ENCODE data around the gene ASCL5.

The ASCL5 gene

DNA sequence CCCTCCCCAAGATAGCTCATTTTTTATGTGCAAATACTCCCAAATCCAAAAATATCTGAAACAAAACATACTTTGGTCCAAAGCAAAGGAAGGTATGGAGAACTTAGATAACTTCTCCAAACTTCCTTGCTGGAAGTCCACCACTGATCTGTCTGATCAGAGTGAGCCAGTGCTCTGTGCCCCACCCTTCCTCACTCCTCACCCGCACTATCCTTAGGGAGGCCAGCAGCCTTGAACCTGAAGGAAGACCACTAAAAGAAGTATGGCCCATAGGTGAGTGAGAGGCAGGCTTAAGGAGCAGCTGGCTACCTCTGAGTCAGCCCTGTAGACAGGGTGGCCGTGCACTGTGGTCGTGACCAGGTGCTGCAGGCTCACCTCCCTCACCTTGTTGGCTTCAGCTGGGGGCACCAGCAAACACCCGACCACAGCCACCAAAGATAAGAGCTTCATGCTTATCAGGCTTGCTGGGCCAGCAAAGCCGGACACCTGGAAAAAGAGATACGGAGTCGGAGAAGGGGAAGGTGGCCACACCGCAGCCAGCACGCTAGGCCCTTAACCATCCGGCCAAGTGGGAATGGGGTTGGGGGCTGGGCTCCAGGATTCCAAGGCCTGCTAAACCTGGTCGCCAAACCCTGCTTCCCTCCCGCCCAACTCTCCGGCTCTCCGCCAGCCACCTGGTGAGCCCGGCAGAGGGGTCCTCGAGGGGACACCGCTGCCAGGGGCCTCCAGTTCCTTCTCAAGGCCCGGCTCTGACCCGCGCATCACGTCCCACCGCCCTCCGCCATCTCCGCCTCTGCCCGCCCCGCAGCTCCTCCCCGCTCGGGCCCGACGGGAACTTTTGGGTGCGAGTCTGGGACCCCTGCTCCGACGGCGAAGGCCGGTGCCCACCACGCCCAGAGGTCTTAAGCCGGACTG lies 26.7 kb upstream of the ASCL5 start:
- DNase-seq (ENCODE audit: low read depth in 2 of 2): no peak

DNA sequence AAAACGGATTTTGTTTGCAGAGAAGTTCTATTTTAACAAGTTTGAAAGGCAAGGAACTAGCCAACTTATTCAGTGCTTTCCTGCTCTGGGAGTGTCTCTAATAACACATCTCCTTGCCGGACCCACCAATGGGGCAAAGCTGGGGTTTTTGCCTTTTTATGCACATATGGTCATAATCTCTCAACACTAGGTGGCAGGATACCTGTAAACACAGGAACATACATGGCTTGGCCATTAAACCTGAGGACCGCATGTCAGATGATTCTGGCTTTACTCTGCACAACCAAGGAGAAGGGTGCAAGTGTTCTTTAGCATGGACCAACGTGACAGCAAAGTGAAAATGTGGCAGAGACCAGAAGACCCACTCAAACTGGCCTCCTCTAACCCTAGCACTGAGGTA lies 22.4 kb upstream of the ASCL5 start:
- DNase-seq (ENCODE audit: low read depth in 2 of 2): no peak

DNA sequence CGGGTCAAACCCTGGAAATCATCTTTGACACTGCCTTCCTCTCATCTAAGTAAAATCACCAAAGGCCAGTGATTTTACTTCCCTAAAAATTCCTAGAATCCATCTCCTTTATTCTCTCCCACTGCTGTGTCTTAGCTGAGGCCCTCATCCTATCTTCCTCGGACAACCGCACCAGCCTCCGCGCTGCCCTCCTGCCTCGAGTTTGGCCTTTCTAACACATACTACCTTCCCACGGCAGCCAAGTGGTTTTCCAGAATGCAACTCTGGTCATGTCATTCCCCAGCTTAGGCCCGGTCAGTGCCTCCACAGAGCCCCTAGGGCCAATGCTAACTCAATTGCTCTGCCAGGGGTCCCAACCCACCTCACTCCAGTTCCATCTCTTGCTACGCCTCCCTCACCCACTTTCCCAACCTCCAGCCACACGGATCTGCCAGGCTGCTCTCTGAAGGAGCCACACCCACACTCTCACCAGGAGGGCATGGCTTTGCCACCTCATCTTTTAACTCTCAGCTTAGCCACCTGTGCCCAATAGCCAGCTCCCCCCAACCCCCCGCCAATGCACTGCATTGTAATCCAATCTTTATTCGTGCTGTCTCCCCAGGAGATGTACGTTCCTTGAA lies 20.5 kb upstream of the ASCL5 start:
- no peak for DNase-seq (ENCODE audit: low read depth in 2 of 2)

DNA sequence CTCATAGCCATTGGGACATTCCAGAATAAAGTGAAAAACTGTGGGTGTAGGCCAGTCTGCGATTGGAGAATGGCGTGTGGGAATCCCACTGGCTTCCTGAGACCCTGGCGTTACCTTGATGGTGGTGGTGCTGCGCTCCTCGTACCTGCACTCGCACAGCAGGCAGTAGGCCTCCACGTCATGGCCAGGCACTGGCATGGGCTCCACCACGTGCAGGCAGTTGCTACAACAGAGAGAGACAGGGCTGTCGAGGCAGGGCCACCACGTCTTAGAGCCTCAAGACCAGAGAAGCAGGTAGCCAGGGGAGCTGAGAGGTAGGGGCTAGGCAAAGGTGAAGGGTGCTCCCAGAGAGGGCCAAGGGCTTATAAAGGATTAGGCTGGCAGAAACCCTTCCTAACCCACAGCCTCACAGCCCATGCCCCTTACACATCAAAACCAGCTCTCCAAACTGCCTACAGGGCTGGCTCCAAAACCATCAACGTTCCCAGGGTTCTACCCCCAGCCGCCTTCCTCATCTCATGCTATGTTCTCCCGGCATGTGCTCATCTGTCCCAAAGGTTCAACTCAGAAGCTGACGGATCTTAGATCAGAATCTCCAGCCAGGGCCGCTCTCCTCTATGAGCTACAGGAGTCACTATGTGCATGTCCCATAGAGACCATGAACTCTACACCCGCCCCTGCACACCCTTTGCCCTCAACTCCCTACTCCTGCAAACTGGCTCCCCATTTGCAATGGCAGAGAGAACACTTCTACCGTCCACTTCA lies 19.8 kb upstream of the ASCL5 start:
- DNase-seq (ENCODE audit: low read depth in 2 of 2): no peak

DNA sequence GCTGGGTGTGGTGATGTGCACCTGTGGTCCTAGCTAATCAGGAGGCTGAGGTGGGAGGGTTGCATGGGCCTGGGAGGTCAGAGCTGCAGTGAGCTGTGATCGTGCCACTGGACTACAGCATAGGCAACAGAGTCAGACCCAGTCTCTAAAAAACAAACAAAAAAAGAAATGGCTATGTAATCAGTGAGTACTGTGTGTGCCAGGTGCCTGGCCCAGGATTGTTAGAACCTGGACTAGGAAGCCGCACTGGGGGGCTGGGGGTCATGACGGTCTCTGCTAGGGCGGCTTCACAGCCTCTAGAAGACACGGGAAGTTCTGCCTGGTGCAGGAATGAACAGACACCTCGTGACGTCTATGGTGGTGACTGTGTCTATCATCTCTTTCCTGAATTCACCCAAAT lies 18.8 kb upstream of the ASCL5 start:
- no peak for DNase-seq (ENCODE audit: low read depth in 2 of 2)

DNA sequence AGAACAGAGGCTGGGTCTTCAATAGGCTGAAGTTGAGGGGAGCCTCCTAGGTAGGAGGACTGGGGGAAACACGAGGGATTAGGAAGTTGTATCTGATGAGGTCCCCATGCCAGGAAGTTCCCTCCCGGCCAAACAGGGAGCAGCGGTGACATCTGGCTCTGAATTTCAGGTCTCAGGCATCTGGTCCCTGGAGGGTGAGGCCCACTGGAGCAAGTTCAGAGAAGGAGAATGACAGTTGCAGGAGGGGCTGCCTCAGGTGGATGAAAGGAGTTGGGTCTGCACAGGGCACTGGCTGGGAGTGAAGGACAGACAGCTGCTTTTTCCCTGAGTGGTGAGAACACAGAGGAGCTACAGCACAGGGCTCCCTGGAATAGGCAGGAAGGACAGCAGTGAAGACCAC lies 18.1 kb upstream of the ASCL5 start:
- no peak for DNase-seq (ENCODE audit: low read depth in 2 of 2)

DNA sequence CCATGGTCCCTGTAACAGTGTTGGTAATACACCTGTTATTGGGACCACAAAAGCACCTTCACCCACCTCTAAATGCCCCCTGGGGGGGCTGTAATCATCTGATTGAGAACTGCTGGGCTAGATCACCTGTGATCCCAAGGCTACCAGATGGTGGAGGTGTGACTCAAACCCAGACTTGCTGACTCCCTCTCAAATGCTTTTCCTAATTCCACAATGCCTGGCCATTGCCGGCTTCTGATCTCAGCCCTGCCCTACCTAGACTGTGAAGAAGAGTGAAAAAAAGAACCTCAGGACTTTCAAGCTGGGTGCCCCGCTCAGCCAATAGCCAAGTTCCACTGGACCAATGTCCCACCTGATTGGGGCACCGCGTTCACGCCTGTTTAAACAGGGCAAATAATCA lies 17.7 kb upstream of the ASCL5 start:
- DNase-seq (ENCODE audit: low read depth in 2 of 2): no peak

DNA sequence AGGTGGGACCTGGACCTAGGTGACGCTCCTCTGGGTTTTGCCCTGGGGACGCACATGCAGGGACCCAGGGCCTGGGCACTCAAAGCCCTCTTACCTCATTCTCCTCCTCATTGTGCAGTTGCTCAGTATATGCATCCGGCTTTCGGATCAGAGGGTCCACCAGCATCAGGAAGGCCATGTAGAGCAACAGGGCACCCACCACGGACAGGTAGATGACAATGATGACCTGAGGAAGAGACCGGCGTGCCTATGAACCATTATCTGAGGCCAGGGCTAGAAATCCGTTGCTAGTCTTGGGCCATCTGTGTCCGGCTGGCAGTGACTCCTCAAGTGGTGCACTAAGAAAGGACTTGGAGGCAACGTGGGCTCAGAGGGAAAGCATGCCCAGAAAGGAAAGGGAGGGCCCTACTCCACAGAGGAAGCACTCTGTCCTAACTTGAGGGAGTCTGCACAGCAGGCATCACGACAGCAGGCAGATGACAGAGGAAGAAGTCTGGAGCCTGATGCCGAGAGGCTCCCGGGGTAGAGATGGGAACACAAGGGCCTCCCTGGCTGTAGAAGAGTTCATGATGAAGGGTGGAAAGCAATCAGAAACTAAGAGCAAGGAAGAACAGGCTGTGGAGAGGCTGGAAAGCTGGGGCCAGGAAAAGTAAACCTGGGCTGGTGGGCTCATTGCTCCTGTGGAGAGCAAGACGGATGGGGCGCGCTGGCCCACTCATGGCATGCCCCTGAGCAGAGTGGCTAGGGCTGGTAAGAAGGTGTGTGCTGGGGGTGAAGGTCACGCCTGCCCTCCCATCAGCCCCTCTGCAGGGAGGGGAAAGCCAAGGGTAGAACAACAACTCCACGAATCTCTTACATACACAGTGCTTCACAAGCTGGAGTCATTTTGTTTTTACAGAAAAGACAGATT lies 17.0 kb upstream of the ASCL5 start:
- no peak for DNase-seq (ENCODE audit: low read depth in 2 of 2)

DNA sequence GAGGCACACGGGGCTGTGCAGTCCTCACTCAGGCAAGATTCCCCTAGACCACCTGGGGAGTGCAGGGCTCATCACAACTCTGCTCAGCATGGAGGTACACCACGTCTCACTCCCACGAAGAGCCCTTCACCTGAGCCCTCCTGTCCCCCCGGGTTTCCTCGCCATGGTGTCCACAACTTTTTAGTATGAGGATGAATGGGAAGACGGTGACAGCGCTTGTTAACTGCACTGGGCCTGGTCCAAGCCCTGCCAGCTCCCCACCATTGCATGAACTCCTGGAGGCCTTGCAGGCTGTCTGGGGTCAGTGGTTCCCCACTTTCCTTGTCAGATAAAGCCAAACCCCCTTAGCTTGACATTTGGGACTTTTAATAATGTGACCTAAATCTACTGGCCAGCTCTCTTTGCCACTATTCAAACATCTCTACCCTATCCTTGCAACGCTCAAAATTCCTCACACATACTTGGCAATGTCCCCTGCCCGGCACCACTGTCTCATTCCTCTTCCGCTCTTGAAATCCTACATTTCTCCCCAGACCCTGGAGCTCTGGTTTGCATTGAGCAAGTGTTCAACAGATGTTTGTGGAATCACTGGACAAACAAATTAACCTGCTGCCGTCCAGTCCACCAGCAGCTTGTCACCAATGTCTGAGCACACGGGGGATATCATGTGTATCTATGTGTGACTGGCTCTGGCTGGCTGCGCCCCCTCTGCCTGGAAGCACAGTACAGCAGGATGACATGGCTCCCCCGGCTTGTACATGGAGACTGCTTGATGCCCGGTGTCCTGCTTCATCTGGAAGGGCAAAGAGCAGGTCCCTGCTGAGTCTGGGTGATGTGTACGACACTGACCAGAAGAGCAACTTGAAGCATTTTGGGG lies 16.1 kb upstream of the ASCL5 start:
- no peak for DNase-seq (ENCODE audit: low read depth in 2 of 2)

DNA sequence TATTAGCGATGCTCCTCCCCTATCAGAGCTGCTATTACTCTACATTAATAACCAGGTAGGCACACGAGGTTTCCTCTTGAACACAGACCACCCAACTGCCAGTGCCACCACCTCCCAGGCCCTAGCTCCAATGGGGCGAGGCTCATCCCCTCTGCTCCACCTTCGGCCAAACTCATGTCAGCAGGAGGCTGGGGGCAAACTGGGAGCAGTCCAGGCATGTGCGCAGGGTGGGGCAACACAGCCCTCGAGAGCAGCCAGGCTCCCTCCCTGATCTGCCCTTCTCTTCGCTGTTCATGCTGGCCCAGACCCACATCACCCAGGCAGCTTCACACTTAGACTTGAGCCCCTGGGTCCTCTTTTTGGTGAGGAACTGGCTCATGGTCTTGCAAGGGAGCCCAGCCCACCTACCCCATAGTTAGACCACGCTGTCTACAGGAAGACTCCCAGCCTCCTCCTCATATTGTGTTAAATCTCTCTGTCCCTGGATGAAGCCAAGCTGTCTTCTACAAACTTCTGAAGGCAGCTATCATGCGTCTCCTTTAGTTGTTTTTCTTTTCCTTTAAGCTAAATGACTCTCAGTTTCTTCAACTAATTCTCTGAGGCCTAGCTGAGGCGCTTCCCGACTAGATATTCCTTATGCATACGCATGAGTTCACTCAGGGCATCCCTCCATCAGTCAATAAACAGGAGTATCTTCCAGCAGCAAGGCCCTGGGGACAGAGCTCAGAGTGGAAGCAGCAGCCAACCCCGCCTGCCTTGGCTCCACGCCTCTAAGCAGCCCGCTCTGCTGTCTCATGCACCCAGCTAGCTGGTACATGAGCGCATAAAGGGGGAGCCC lies 15.2 kb upstream of the ASCL5 start:
- no peak for DNase-seq (ENCODE audit: low read depth in 2 of 2)

DNA sequence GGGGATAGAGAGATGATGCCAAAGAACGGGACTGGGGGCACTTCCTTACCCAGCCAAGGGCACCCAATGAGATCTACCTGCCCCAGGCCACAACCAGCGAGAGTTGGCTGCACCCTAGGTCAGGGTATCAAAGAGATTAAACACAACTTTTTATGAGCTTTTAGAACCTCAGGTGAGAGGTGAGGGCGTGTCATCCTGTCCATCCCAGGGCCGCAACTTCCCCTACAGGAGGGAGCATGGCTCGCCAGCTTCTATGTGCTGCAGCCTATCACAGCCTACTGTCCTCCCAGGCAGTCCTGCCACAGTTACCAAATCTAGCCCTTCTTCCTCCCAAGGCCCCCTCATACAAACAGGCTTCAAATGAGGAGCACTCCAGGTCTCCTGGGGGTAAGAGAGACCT lies 14.4 kb upstream of the ASCL5 start:
- DNase-seq (ENCODE audit: low read depth in 2 of 2): no peak

DNA sequence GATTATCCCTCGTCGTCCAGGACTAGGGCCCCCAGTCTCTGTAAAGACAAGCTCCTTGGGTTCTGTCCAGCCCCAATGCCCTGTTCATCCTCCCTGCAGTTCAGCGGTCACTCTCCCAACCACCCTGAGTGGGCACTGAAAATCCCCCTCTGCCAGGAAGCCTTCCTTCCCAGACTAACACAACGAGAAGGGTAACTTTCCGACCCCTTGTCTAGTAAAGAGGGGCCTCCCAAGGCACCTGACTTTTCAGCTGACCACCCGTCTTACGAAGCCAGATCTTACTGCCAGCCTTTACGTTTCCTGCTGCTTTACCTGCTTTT lies 13.9 kb upstream of the ASCL5 start:
- no peak for DNase-seq (ENCODE audit: low read depth in 2 of 2)

DNA sequence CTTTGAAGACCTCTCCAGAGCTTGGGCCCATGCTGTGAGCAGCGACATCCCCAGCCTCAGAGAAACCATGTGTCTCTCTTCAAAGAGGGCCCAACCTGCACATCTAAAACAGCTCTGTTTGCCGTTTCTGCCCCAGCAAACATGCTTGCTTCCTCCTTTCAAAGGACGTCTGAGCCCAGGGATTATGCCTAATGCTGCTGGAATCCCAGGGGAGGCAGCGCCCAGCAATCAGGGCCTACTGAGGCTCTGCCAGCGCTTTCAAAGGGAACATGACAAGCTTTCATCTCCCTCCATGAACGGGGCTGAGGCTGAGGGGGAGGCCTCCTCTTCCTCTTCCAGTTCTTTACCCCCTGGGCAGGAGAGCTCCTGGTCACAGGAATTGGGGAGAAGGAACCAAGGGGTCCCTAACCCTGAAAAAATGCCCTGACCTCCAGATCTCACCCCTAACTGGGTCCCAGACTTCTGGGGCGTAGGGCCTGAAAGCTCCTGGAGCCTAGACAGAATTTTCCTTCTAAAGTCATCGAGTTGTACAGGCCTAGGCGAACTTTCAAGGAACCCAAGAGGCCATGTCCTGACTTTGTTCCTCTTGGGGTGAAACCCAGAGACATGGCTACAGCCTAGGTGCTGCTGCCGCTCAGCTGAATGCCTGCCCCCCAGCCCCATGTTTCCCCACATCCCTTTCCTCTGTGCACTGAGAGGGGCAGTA lies 13.4 kb upstream of the ASCL5 start:
- no peak for DNase-seq (ENCODE audit: low read depth in 2 of 2)

DNA sequence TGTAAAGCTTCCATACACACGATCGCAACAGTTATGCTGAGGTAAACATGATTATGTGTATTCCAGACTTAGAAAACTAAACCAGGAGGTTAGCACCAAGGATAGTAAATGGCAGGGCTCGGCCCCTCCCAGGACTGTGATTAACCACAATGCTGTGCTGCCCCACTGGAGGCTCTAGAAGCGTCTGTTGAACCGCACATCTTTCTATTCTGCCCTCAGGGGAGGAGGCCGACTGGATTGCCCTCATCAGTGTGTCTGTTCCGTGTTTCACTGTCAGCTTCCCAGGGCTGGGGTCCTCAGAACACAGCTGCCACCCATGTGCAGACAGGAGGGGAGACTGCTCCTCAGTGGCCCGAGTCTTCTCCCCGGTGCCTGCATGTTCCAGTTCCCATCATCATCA lies 12.8 kb upstream of the ASCL5 start:
- no peak for DNase-seq (ENCODE audit: low read depth in 2 of 2)

DNA sequence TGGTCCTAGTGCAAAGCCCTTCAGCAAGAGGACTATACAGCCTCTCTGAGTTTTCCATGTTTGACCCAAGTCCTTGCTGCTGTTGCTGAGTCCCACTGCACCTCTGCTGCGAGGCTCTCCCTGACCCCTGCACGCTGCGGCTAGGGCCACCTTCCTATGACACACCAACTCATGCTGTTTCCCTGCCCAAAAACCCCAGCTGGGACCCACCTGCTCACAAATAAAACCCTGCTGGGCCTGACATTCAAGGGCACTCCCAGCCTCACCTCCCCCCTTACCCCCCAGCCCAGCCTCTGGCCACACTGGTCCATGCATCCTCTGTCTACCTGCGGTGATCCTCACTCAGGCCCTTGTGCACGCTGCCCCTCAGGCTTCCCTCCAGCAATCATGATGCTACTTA lies 12.3 kb upstream of the ASCL5 start:
- DNase-seq (ENCODE audit: low read depth in 2 of 2): no peak

DNA sequence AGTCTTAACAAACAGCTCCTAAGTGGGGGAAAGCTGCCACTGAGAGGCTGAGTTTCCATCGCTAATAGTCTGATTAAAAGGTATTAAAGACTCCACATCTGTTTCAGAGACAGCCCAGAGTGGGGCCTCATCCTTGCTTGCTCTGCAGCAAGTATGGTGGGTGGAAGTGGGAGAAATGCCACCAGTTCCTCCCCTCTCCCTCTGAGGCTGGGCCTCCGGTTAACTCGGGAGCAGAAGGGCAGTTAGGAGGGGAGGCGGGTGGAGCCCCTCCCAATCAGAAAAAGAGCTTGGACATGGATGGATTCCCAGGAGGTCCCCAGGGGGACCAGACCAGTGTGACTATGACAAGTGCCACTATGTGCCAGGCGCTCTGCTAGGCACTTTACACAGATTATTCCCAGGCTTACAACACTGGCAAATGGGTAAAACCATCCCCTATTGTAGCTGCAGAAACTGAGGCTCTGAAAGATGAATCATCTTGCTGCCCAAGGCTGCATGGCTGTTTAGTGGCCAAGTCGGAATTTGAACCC lies 11.4 kb upstream of the ASCL5 start:
- no peak for DNase-seq (ENCODE audit: low read depth in 2 of 2)

DNA sequence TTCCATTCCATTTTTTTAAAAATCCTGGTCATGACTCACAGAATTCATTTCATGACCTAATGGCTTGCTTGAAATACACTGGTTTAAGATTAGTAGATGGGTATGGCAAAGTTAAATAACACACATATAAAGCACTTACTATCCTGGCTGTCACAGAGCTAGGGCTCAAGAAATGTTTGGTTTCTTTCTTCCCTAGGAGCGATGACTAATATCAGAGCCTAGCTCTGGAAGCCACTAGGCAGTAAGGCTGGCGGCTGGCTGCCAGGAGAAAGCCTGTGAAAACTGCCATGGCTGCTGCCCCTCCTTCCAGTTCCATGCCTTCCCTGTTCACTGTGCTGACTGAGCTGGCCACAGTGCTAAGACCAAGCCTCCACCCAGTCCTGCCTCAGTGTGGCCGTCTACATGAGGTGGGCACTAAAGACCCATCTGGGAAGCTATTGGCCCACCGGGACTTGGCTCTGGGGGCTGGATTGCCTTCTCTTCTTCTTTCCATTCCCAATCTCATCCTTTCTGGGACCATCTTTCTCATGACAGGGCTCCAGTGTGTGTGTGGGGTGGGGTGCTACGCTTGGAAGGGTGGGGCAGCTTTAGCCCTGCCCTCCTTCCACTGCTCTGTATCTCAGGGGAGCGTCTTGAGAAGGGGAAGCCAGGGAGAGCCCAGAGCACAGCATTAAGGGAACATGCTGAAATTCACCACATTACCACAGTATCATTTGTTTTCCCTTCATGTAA lies 10.8 kb upstream of the ASCL5 start:
- peak; percentile 61 to 70 for DNase-seq (ENCODE audit: low read depth in 2 of 2)

DNA sequence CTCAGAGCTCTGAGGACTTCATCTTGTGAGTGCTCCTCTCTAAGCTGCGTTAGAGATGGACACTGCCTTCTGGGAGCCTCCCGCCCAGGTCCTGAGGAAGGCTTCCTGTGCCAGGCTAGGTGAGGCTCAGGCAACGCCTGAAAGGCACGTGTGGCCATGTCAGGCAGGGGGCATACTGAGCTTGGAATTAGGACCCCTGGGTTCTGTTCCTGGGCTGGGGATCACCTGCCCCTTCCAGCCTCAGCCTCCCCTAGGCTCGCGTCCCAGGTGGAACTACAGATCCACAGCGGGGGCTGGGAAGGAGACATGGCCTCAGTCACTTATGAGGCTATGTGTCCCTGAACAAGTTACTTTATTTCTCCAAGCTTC lies 10.0 kb upstream of the ASCL5 start:
- no peak for DNase-seq (ENCODE audit: low read depth in 2 of 2)
